Type B pancreatic cell (in vitro differentiated cells): ENCODE measurements around the gene RAB6A. TPM values are rescaled to one million over a fixed set of nuclear protein-coding genes. Genes with fewer than 3 reads are reported as not detected.
A peak's percentile ranks its signal among the peaks of the same experiment; 100 is the strongest.

ENCODE experiments used
- DNase-seq: peaks from one replicate; pipeline ENCODE4 v3.0.0; 2021; ENCODE audit warnings: mixed read lengths; ENCODE audit not compliant: unreplicated experiment; ENCODE audit errors: extremely low spot score
- H3K27ac Mint-ChIP-seq: 2 replicates; pipeline ENCODE4 v1.8.0; 2021; ENCODE audit warnings: mild to moderate bottlenecking, mixed read lengths
- H3K27me3 Mint-ChIP-seq: 2 replicates; pipeline ENCODE4 v1.8.0; 2021; ENCODE audit warnings: mixed read lengths
- H3K36me3 Mint-ChIP-seq: 2 replicates; pipeline ENCODE4 v1.8.0; 2021; ENCODE audit warnings: mixed read lengths
- H3K4me1 Mint-ChIP-seq: one replicate; pipeline ENCODE4 v1.8.0; 2021; ENCODE audit warnings: mixed read lengths; ENCODE audit not compliant: unreplicated experiment
- H3K4me3 Mint-ChIP-seq: 2 replicates; pipeline ENCODE4 v1.8.0; 2021; ENCODE audit warnings: mild to moderate bottlenecking, mixed read lengths
- H3K9me3 Mint-ChIP-seq: 2 replicates; pipeline ENCODE4 v1.8.0; 2021; ENCODE audit warnings: mixed read lengths
- CTCF ChIP-seq: fragments of 200-600 bp; sonication (generic); conservative IDR thresholded peaks from 2 replicates; pipeline ENCODE4 v1.5.0; 2021; ENCODE audit warnings: antibody characterized with exemption, mild to moderate bottlenecking
- total RNA-seq: library from RNA; stranded (reverse); gene quantifications from 2 replicates; pipeline ENCODE4 v1.2.1, GENCODE V29; 2021; ENCODE audit warnings: low replicate concordance

The RAB6A gene
- total RNA-seq, 1 donor from 2014 or later, result 86.7 TPM

- H3K9me3 Mint-ChIP-seq, result no peaks in the 10 kb centered on the region
- peak overlapping the region; percentile 52 for H3K27ac Mint-ChIP-seq
Measured at GRCh38 chr11:73716153-73717056, 44.5 kb downstream of the RAB6A start.

GRCh38 chr11:73715541-73715940, 45.3 kb downstream of the RAB6A start:
- no peak overlapping the region for H3K4me3 Mint-ChIP-seq
- no peak overlapping the region for H3K27ac Mint-ChIP-seq
- DNase-seq, result no peak
- no peak for TF ChIP-seq CTCF
- no peaks in the 10 kb centered on the region for H3K9me3 Mint-ChIP-seq
- H3K27me3 Mint-ChIP-seq, result no peaks in the 10 kb centered on the region
- peaks cover 5% of the 10 kb centered on the region for H3K4me1 Mint-ChIP-seq
- H3K36me3 Mint-ChIP-seq, result peaks cover 15% of the 10 kb centered on the region

More at GRCh38 chr11:73716153-73717056, 44.5 kb downstream of the RAB6A start:
- TF ChIP-seq CTCF, result no peak
- Mint-ChIP-seq H3K4me1 (peaks cover 5% of the 10 kb centered on the region), H3K4me3 (no peak overlapping the region), H3K27me3 (no peaks in the 10 kb centered on the region), H3K36me3 (peaks cover 15% of the 10 kb centered on the region)
- no peak for DNase-seq

- no peaks in the 10 kb centered on the region for H3K27me3 Mint-ChIP-seq
Measured at GRCh38 chr11:73710964-73711363, 49.9 kb downstream of the RAB6A start.

GRCh38 chr11:73705053-73705452, 55.8 kb downstream of the RAB6A start:
- Mint-ChIP-seq H3K9me3 (no peaks in the 10 kb centered on the region), H3K27ac (no peak overlapping the region), H3K27me3 (no peaks in the 10 kb centered on the region), H3K36me3 (peaks cover 9% of the 10 kb centered on the region), H3K4me1 (no peaks in the 10 kb centered on the region), H3K4me3 (no peak overlapping the region)
- no peak for TF ChIP-seq CTCF
- no peak for DNase-seq

More at GRCh38 chr11:73710964-73711363, 49.9 kb downstream of the RAB6A start:
- H3K27ac Mint-ChIP-seq, result no peak overlapping the region
- DNase-seq, result no peak
- no peak for TF ChIP-seq CTCF
- no peaks in the 10 kb centered on the region for H3K9me3 Mint-ChIP-seq
- H3K4me1 Mint-ChIP-seq, result peaks cover under 1% of the 10 kb centered on the region
- no peak overlapping the region for H3K4me3 Mint-ChIP-seq
- H3K36me3 Mint-ChIP-seq, result peaks cover 13% of the 10 kb centered on the region

- Mint-ChIP-seq H3K4me1 (no peaks in the 10 kb centered on the region), H3K27ac (no peak overlapping the region), H3K36me3 (peaks cover 9% of the 10 kb centered on the region), H3K27me3 (no peaks in the 10 kb centered on the region), H3K4me3 (no peak overlapping the region), H3K9me3 (no peaks in the 10 kb centered on the region)
- no peak for TF ChIP-seq CTCF
- DNase-seq, result no peak
Measured at GRCh38 chr11:73693899-73694525, 66.9 kb downstream of the RAB6A start.
